GM19324 (cell line): Measurements from ENCODE around the gene FBXO7.

Source experiments
- ATAC-seq: cut with Tn5 transposase; IDR thresholded peaks from one replicate; pipeline ENCODE4 v1.9.1; 2021; ENCODE audit warnings: mild to moderate bottlenecking, moderate library complexity; ENCODE audit not compliant: unreplicated experiment, low FRiP score

Gene FBXO7

GRCh38 chr22:32548039-32548438, 73.4 kb downstream of the FBXO7 start:
- ATAC-seq, result no peak
